Midbrain (tissue), 1 donor: ENCODE measurements around the gene FAM53B.

Source experiments
- DNase-seq: peaks from one replicate; lab custom pipeline; 2025; lab: John Stamatoyannopoulos, UW

Gene FAM53B

DNA sequence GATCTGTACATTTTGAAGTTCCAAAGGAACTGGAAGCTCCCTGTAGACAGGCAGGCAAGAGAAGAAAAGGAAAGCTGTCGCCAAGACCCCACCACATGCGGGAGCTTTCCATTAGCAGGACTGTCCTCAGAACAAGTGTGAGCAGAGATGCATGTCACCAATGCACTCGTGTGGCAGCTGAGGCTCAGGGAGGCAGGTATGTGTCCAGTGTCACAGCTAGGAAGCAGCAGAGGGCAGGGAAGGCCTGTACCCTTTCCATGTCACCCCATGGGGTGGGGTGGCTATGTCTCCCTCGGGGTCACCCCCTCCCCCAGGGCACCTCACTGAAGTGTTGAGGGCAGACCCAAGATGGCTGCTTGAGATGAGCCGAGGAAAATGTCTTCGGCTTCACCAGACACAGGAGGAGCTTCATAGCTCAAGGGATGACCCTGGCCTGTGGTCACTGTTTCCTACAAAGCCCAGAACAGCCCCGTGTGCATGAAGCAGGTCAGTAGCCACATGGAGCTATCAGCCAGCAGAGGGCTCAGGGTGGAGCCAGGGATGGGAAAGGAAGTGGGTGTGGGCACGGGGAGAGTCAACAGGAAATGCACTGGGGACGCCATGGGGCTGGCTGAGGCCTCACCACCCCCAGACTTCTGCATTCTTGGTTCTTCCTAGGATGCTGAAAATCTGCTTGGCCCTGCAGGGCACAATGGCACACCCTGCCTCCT is 96.6 kb downstream of the FAM53B start:
- no peak for DNase-seq

DNA sequence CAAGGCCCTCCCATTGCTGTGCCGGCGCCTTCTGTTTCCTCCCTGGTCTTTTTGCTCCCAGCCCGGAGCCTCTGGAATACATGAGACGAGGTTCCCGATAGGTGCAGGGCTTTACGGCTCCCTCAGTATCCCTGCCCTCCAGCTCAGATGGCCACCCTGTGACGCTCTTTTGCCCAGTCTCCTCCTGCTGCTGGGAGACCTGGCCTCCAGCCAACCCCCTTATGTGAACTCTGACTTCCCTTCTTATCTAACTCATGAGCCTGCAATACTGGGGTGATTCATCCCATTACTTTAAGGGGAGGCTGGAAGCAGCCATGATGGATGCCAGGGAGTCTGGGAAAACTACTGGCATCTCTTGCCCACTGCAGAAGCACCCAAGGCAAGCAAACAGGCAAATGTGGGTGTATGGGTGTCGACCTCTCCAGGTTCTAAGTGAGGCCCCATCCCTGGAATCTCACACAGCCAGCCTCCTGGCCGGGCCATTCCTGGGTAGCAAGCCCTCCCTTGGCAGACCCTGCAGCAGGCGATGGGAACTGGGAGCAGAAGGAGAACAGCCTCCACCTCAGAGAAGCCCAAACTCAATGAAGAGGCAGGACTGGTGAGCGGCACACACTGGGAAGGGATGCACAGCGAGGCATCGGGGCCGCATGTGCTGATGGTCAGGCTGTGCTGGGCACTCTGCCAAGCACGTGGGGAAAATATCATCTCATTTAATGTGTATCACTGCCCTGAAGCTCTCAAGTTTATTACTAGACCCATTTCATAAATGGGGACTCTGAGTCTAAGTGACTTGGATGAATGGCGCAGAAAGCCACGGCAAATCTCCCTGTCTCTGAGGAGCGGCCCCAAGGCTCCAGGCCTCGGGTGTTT is 97.5 kb downstream of the FAM53B start:
- peak; percentile 38 for DNase-seq

DNA sequence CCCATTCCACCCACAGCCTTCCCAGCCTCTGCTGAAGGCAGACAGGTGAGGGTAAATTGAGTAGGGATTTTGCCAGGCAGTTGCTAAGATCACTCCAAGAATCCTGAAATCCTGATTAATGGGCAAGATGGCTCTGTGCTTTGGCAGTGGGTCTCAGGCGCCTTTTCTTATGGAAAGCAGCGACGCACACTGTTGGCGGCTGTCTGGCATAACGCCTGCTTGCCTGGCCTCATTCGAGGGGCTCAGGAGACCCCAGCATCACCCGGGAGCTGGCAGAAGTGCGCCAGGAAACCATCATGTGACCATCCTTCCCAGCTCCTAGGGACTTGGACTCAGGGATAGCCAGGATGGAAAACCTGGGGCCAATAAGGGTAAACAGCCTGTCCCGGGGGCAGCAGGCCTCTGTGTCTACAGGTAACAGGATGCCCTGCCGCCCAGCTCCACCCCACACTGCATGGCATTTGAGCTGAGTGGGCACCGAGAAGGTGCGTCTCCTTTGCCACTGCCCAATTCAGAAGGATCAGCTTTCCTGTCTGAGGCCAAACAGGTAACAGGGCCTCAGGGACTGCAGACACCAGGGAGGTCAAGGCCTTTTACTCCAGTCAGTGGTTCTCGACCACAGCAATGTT is 98.6 kb downstream of the FAM53B start:
- no peak for DNase-seq

DNA sequence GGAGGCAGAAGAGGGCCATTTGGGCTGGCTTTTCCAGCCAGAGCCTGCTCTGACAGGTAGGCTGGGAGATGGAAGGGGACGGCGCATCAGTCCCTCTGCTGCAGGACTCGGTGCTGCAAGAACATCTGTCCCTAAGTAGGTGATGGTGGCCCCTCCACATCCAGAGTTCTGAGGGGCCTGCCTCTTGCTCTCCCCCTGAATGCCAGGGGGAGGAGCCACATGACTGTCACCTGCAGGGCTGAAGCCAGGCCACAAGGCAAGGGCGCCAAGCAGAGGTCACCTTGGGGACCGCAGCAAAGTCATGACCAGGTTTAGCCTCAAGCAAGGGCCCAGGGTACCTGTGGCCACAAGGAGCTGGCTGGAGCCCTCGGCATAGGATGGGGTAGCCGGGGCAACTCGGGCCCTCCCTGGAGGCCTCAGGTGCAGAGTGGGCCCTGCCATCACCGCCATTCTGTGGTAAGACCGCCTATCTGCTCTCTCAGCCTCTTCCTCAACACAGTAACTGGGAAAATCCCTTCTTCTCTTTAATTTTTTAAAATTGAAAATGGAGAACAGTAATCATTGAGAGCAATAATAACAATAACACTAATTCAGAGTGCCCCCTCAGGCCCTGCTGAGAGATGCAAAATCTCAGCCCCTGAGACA is 99.3 kb downstream of the FAM53B start:
- DNase-seq: no peak

DNA sequence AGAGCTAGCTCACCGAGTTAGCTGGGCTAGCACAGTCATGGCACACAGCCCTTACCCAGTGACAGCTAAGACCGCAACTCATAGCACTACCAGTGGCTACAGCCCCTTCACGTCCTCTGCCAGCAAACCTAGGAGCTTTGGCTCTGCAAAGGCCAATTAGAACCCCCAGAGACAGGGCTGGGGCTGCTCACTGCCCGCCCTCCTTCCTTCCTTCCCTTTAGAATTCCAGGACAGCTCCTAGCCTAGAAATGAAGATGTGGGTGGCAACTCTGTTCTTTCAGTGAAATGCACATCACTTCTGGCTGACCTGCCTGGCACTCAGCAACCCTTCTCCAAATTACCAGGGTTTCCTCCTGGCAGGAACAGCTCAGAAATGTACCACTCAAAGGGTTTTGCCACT is 99.9 kb downstream of the FAM53B start:
- DNase-seq: no peak

DNA sequence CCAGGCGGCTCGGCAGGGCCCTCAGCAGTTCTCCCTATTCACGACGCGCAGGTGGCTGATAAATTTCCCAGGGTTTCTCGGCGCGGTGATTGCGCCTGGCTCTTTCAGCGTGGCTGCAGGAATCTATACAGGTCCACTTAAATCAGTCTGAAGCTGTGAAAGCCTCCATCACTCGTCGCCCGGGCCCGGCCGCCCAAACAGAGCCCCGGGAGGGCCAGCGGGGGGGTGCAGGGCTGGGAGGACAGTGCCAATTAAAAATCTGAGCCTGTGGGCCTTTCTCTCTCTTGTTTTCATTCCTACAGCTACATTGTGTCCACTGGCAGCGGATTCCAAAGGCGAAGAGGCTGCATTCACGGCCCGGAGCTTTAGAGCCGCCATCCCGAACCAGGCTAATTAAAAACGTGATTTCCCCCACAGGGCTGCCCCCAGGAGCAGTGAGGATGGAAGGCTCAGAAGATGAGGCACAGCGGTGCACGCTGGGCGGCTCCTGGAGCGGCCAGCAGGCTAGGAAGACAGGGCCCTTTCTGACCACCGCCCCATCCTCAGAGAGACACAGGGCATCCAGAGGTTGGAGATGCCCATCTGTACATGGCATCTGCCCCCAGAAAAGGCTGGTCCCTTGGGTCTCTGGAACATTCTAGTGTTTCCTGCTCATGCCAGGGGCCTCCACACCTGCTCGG is 100.7 kb downstream of the FAM53B start:
- no peak for DNase-seq

DNA sequence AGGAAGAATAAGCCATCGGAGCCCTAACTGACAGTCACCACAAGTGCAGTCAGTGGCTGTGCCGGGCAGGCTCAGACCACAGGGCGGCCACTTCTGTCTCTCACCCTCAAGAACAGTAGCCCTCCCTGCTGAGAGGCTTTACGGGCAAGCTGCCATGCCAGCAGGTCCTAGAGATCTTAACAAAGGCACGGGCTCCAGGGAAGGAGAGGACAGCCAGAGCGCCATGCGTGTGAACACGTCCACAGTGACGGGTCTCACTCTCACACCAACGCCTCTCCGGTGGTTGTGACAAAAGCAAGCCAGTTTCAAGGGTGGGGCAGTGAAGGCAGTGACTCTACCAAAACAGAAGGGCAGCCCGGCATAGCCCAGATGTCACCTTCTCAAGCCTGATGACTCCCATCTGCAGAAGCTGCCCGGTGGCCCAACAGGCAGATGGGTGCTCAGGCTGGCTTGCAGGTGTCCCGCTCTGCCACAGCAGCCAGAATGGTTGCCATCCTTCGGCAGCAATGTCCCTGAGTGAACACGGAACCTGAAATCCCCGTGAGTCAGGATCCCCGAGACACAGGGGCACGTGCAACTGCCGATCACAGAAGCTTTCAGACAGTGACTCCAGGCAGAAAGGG is 102.0 kb downstream of the FAM53B start:
- no peak for DNase-seq

DNA sequence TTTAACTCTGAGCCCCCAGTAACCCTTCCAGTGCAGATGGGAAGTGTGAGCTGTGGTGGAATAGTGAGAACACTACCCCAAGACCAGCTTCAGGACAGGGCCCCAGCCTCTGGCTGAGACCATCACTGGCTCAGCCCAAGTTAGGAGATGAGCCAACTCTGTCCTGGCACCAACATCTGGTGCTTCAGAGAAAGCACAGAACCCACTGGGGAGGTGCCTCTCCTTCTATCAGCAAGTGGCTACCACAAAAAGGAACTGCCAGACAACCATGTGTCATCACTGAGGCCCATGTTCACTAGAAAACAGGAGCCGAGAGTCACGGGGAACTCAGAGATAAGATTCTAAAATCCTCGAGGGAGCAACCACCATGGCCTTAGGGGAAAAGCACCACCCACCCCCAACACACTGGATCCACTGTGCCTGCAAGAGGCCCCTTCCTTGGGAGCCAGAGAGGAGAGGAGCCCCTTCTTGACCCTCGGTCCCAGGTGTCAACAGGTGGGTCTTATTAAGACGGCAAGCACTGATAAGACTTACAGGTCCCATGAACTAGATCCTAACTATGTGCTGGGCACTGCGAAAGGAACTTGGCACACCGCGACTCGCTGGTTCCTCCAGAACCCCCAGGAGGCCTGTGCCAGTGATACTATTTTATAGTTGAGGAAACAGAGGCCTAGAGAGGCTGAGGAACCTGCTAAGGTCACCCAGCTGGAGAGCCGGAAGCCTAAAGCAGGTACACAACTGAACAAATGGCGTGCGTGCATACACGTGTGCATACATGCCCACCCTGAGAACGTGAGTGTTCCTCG is 102.7 kb downstream of the FAM53B start:
- no peak for DNase-seq

DNA sequence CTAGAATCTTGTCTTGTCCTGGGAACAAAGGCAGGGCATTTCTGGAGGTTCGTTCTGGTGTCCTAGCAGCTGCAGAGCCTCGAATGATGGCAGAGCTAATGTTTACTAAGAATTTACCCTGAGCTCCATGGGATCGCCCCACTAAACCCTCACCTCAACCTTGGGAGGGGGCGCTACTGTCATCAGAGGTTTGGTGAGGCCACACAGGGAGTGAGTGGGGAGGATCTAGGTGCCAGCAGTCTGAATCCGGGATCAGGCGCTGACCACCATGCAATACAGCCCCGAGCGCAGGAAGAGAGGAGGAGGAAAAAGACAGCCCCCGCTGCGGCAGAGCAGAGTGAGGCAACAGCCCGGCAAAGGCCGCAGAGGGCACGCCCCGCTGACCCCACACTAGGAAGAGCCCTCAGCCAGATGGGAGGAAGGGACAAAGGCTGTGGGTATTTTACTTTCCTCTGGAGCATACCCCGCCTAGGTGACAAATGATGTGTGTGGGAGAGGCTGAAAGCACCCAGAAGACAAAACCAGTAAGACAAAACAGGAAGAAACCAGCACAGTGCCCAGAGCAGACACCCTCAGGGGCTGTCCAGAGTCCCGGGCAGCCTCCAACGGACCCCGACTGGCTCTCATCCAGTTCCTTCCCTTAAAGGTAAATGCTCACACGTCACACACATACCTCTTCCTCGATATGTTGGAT is 103.5 kb downstream of the FAM53B start:
- no peak for DNase-seq

DNA sequence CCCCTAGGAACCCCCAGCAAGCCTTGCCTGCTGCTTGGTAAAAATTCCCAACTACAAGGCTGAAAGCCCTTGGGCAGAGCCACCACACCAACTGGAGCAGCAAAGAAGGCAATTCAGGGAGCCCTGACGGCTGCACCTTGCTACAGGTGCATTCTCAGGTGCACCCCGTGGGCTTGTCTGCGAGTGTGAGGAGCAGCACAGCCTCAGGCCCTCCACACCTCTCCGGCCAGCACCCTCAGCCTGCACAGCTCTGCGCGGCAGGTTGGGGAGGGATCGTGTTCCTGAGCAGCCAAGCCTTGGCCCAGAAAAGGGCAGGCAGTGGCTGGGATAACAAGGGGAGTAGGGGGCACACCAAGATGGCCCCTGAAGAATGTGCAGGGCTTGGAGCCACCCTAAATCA is 104.1 kb downstream of the FAM53B start:
- no peak for DNase-seq

DNA sequence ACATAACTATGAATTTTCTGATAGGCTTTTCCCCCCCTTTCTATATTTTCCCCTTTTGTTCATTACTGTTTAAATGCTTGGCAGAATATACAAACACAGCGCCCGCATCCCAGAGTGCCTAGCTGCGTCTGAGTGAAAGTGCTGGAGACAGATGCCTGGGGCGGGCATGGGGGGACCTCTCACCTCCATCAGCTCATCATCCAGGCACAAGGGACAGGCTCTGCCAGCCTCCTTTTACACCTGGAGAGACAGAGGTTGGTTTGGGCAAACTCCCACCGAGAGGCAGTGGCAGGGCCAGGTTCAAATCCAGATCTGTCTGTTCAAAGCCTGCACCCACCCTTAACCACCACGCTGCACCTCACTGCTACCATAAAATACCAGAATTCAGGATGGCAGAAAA is 104.5 kb downstream of the FAM53B start:
- no peak for DNase-seq

DNA sequence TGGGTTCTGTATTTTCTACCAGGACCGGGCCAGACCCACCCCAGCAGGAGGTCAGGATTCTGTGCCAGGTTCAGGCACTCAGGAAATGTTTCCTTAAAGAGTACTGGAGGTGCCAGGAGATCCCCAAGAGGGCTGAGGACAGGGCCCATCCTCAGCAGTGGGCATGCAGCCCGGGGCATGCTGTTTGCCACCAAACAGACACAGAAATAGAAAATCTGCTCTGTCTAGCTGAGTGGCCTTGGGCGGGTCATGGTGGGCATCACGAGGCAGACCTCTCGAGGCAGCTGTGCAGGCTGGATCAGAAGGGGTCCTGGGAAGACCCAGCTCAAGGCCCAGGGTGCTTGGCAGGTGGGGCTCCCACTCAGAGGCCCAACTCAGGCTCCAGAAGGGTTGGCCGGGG is 105.0 kb downstream of the FAM53B start:
- no peak for DNase-seq

DNA sequence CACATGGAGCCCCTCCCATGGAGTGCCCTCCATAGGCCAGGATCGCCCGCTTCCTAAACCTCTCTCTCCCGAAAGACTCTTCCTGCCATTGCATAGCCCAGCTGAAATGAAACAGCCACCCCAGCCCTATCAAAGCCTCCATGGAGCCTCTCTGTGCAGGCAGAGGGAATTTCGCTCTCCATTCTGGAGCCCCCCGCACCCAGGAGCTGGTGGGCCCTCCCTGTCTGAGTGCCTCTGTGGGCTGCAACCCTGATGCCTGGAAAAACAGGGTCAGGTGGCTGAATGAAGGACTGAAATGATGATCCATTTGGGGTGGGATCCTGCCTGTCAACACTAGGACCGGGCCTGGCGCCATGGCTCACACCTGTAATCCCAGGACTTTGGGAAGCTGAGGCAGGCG is 106.4 kb downstream of the FAM53B start:
- DNase-seq: no peak

DNA sequence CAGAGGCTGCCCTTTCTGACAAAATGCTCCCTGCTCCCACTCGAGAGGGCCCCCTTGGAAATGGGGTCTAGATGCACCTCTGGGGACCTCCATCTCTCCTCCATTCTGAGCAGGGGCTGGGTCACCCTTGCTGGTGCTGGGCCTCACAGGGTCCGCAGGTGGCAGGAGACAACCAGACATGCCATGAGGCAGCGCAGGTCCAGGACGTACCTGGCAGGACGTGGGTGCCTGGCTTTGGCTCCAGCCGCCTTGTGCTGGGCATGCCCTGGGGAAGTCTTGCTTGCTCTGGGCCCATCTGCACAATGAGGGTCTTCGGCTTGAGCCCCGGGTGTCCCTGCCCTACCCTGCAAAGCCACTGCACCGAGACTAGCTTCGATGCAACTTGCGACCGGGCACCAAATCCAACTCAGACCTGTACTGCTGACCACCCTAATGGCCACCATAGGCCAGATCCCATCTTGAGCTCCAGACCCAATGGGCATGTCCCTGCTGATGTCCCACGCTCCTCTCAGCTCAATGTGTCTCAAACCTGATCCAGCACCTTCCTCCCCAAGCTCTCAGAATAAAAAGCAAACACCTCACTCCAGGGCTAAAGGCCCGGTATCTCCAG is 107.0 kb downstream of the FAM53B start:
- no peak for DNase-seq

DNA sequence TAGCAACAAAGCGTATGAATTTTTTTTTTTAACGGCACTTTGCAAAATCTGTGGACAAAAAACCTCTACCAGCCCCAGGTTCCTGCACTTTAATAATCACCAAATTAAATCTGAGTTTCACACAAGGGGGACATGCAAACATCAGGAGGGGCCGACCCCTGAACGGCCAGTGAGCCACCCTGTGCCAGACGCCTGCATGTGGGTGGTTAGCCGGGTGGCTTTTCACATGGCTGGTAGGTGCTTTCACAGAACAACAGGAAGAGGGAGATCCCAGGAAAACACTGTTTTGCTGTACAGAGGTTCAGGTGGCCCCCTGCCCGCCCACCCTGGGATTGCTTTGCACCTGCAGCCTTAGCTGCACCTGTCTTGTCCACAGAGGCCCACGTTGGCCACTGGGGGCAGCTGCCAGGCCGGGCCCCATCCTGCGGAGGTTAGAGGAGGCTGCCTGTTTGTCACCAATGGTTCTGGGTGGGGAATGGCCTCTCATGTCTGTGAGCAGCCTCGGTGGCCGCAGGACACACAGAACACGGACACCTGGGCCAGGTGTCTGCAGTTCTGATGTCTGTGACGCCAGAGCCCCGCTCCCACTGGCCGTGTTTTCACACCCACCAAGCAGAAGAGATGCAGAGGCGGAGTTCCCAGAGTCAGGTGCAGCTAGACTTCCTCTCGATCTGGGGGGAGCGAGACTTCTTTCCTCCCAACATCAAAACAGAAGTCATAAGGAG is 107.7 kb downstream of the FAM53B start:
- no peak for DNase-seq

DNA sequence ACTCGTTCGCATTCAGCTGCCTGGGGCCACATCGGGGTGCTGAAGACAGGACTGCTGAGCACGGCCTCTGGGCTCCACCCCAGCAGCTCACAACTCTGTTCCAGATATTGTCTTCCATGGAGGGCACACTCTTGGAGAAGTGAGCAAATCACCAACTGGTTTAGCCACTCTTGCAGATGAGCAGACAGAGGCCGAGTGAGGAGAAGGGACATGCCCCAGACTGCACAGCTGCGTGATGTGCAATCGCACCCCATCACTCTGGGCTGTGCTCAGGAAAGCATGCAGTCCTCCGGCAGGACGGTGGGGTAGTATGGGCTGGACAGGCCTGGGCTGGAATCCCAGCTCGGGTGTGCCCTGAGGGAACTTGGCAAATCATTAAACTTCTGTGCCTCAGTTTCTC is 111.6 kb downstream of the FAM53B start:
- DNase-seq: no peak

DNA sequence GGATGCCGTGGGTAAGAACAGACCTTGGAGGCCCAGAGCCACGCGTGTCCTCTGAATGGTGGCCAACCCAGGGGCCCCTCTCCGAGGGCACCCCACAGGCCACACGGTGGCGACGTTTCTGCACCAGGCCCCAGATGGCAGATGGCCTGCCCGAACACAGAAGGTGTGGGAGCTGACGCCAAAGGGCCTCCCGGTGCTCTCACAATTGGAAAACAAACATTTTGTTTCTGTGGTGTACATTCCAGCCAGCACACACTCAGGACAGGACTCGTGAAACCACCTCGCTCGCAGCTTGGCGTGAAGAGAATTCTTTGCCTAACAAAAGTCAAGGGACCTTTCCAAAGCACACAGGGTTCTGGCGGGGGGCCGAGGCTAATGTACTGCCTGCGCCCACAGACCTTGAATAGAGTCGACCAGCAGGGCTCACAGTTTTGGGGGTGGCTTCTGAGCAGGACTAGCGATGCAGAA is 112.1 kb downstream of the FAM53B start:
- peak; percentile 44 for DNase-seq

DNA sequence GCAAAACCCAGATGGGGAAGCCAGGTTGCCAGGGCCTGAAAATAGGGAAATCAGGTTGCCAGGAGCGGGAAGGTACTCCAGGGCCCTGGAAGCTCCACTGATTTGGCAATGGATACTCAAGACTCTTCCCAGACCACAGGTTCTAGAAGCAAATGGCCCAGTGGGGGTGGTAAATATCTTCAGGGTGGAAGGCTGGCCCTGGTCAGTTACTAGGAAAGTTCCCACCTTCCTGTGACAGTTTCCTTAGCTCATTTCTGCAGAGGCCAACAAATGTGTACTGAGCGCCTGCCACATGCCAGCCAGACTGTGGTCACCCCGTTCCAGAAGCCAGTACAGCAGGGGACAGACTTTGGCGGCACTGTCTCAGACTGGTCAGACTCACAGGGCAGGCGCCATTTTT is 113.6 kb downstream of the FAM53B start:
- DNase-seq: no peak

DNA sequence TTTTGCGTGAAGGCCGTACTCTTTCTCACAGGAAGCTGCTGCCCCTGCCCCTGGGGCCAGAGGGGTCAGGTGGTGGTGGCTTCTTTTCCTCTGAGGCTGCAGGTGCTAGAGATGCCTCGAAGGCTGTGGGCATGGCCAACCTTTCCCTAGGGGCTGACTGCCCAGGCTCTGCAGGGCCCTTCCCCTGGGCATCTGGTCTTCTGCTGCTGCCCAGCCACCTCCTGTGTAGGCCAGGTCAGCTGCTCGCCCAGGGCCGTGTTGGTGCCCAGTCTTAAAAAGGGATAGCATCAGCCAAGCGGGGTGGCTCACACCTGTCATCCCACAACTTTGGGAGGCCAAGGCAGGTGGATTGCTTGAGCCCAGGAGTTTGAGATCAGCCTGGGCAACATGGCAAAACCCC is 114.3 kb downstream of the FAM53B start:
- DNase-seq: no peak
